Epidermal melanocyte (primary cell): Measurements from ENCODE around the gene MXD3.
"Not testable (repeated sequence)": the region's sequence is repeated elsewhere in the genome, so short reads cannot be mapped to it uniquely, and the experiment has no call there.

Source experiments
- DNase-seq: peaks from one replicate; pipeline ENCODE4 v3.0.0; 2011; ENCODE audit warnings: low spot score; ENCODE audit not compliant: insufficient read length

MXD3 gene

DNA sequence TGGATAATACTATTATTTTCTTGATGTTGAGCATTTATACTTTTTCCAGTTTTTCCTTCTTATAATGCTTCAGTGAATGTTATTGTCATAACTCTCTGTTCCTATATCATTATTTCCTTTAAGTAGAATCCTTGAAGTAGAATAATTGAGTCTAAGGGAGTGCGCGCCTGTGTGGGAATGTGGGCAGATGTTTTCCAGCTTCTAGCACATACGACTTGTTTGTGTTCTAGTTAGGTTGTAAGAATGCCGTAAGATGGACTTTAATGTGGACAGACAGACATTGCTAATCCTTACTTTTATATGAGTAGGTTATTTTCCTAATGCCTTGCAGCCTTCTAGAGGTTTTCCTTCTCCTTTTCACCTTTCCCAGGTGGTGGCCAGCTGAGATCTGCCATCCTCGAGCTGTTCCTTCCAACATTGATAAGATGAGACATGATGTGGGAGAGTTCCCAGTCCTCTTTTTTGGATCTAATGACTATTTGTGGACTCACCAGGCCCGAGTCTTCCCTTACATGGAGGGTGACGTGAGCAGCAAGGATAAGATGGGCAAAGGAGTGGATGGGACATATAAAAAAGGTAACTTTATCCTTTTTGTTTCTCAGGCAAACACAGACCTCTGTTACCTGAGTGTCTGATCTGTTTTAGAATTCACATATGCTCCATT is 42.3 kb downstream of the MXD3 start:
- DNase-seq, result no peak

DNA sequence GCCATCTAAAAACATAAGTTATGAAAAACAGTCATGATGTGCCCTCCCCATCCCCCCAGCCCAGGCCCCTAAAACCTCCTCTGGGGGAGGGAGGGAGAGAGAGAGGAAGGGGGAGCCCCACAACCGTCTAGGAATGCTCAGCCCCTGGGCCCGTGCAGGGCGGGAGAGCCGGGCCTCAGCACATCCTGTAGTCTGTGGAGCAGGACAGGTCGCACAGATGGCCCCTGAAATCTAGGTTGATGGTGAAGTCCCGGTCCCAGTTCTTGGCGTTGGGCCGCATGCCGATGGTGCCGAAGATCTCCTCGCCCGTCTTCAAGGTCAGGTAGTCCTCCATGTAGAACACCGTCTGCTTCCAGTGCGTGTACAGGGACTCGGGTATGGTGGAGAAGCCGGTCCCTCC is 46.3 kb downstream of the MXD3 start:
- no peak for DNase-seq

DNA sequence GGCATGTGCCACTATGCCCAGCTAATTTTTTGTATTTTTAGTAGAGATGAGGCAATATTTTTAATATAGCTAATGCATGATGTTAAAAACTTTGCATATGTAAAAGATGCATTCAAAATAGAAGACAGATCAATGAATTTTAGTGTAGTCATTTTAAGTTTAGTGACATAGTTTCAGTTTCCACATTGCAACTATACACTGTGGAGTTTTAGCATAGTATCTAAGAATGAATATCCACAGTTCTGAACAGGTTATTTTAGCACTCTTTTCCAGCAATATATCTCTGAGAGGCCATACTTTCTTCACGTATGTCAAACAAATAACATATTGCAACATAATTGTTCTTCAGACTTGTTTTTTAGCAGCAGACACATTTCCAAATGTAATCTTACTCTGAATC is 47.5 kb downstream of the MXD3 start:
- DNase-seq, result no peak

DNA sequence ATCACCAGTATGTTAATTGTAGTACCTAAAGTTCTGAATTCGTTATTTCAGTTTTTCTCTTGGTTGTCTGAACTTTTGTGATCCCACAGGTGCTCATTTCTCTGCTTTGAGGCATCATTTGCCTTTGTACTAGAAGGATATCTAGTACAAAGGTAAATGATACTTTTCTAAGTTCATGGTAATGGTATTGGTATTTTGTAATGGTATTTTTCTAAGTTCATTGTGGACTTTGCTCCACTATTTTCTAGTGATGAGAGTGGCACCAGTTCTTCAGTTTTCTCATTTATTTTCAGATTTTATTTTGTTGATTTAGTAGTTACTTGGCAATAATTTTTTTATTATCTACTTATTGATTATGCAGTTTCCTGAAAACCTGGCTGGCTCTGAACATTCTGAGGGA is 50.2 kb downstream of the MXD3 start:
- DNase-seq, result no peak

DNA sequence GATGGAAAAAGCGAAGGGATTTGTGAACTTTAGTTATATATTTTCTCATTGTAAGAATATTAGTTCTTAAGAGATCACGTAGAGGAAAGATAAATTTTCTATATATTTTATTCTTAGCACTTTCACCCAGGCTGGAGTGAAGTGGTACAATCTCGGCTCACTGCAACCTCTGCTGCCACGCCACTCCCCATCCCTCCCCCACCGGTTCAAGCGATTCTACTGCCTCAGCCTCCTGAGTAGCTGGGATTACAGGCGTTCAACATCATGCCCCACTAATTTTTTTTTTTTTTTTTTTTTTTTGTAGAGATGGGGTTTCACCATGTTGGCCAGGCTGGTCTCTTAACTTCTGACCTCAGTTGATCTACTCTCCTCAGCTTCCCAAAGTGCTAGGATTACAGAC is 50.7 kb downstream of the MXD3 start:
- DNase-seq, result no peak

DNA sequence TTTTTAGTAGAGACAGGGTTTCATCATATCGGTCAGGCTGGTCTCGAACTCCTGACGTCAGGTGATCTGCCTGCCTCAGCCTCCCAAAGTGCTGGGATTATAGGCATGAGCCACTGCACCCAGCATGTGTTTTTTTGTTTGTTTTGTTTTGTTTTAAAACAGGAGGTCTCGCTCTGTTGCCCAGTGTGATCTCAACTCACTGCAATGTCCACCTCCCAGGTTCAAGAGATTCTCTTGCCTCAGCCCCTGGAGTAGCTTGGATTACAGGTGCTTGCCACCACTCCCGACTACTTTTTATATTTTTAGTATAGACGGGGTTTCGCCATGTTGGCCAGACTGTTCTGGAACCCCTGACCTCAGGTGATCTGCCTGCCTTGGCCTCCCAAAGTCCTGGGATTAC is 53.0 kb downstream of the MXD3 start:
- DNase-seq, result not testable (repeated sequence)
